Nephron (organoid): ENCODE results near the gene CDH13.

ENCODE experiments used
- H3K27ac Mint-ChIP-seq, 3 experiments: 2 replicates each; pipeline ENCODE4 v1.8.0; 2020; ENCODE audit warnings: mixed read lengths in 3 of 3, mild to moderate bottlenecking in 2 of 3, moderate library complexity in 1 of 3
- H3K27me3 Mint-ChIP-seq: 2 replicates; pipeline ENCODE4 v1.8.0; 2021; ENCODE audit warnings: low read depth, mild to moderate bottlenecking, moderate library complexity, mixed read lengths
- H3K36me3 Mint-ChIP-seq: 2 replicates; pipeline ENCODE4 v1.8.0; 2020; ENCODE audit warnings: low read depth, mixed read lengths
- H3K4me1 Mint-ChIP-seq: 2 replicates; pipeline ENCODE4 v1.8.0; 2020; ENCODE audit warnings: mixed read lengths
- H3K4me3 Mint-ChIP-seq, 3 experiments: 2 replicates each; pipeline ENCODE4 v1.8.0; 2020; ENCODE audit warnings: mild to moderate bottlenecking in 3 of 3, mixed read lengths in 3 of 3, moderate library complexity in 2 of 3
- H3K9me3 Mint-ChIP-seq: 2 replicates; pipeline ENCODE4 v1.8.0; 2020; ENCODE audit warnings: mixed read lengths
- TF ChIP-seq, protein P1 (sequence below), 3 experiments: fragments of 200-600 bp; sonication (generic); IDR thresholded peaks; one replicate each; pipeline ENCODE4 v1.5.0; 2021; ENCODE audit warnings: antibody characterized with exemption in 3 of 3; ENCODE audit not compliant: unreplicated experiment in 3 of 3

The CDH13 gene

DNA sequence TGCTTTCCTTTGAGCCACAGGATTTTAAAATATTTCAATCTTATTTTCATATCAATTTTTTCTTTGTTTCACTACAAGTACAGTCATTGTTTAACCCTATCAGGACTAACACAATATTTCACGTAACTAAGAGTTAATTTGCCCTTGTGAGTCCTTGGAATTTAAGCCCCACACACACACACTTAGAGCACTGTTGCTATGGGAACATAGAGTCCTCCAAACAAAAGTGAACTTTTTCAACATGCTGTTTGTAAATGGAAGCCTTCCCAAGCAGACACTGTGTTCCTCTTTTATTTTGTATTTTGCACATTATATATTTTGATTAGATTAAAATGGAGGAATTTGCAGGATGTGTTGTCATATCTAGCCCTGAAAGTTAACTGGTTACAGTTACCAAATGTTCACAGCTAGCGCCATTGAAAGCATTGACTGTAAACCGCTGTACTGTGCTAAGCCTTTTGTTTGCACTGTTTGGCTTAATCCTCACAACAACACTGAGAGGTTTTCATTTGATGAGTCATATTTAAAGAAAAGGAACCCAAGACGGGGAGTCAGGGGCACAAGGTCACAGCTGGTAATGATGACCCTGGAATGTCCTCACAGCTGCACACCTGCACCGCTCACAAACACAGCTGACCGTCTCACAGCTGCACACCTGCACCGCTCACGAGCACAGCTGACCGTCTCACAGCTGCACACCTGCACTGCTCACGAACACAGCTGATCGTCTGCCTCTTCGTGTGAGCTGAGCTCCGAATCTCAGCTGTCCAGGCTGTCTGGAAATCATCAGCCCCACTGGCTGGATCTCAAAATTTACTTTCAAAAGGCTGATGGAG lies 1187.3 kb downstream of the CDH13 start:
- no peaks in the 10 kb centered on the region for H3K27me3 Mint-ChIP-seq
- H3K9me3 Mint-ChIP-seq: no peaks in the 10 kb centered on the region
- peaks cover 31% of the 10 kb centered on the region for H3K4me1 Mint-ChIP-seq
- no peak overlapping the region for H3K4me3 Mint-ChIP-seq
- peak overlapping the region; percentile 35 to 47 (median 45) for H3K27ac Mint-ChIP-seq
- peaks cover 31% of the 10 kb centered on the region for H3K36me3 Mint-ChIP-seq
- TF ChIP-seq, protein P1, sequence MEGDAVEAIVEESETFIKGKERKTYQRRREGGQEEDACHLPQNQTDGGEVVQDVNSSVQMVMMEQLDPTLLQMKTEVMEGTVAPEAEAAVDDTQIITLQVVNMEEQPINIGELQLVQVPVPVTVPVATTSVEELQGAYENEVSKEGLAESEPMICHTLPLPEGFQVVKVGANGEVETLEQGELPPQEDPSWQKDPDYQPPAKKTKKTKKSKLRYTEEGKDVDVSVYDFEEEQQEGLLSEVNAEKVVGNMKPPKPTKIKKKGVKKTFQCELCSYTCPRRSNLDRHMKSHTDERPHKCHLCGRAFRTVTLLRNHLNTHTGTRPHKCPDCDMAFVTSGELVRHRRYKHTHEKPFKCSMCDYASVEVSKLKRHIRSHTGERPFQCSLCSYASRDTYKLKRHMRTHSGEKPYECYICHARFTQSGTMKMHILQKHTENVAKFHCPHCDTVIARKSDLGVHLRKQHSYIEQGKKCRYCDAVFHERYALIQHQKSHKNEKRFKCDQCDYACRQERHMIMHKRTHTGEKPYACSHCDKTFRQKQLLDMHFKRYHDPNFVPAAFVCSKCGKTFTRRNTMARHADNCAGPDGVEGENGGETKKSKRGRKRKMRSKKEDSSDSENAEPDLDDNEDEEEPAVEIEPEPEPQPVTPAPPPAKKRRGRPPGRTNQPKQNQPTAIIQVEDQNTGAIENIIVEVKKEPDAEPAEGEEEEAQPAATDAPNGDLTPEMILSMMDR (IDR thresholded peaks at IDR 0.05; ENCODE audit: unreplicated experiment in 3 of 3): no peak

DNA sequence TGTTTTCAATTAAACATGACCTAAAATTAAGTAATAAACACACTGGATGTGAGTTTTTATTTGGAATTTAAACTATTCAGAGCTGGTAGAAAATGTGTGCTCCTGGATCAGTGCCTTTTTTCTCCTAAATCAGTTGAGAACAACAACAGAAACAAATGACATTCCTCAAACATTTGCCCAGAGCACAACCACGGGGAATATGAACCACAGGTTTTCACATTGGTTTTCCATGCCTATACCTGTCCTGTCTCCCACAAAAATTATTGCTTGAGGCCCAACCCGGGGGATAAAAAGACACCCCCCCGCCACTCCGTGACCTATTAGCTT lies 1187.9 kb downstream of the CDH13 start:
- H3K36me3 Mint-ChIP-seq: peaks cover 28% of the 10 kb centered on the region
- no peaks in the 10 kb centered on the region for H3K9me3 Mint-ChIP-seq
- peak overlapping the region in 2 of 3 experiments; percentile 45 to 47 for H3K27ac Mint-ChIP-seq
- TF ChIP-seq, protein P1 (IDR thresholded peaks at IDR 0.05; ENCODE audit: unreplicated experiment in 3 of 3): no peak
- peaks cover 28% of the 10 kb centered on the region for H3K4me1 Mint-ChIP-seq
- H3K27me3 Mint-ChIP-seq: no peaks in the 10 kb centered on the region
- H3K4me3 Mint-ChIP-seq: no peak overlapping the region

DNA sequence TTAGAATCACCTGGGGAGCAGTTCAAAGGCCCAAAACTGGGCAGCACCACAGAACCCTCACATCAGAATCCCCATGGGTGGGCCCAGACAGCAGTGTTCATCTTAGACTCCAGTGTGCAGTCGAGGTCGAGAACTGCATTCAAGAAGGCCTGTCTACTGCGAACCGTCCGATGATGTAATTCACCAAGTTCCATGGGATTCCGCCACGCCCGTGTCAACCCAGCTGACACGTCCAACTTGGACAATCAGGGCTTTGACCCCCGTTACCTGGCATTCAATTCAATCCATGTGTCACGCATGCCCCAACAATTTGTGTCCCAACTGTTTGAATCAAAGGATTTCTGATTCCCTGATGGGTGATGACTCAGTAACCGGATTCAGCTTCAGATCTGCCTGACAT lies 1190.3 kb downstream of the CDH13 start:
- peaks cover 13% of the 10 kb centered on the region for H3K36me3 Mint-ChIP-seq

DNA sequence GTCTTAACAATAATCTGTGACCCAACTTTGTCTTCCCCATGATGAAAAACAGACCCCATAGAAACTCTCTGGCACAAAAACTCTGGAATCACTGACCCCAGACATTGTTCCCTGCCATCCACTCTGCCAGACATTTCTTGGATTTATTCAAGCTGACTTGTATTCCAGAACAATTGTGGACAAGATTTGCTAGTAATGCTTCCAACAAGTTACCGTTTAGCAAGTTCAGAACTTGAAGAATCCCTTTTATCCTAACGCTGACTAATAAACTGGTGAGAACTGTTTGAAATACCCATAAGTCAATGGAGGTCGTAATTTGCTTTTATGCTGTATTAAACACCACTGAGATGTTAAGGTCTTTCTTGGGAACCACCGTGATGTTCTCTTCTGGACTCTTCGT lies 1191.5 kb downstream of the CDH13 start:
- Mint-ChIP-seq H3K27me3 (peaks cover 6% of the 10 kb centered on the region), H3K36me3 (peaks cover under 1% of the 10 kb centered on the region), H3K9me3 (no peaks in the 10 kb centered on the region), H3K4me1 (peaks cover 16% of the 10 kb centered on the region), H3K4me3 (no peak overlapping the region), H3K27ac (peak overlapping the region in 1 of 3 experiments; percentile 54)
- TF ChIP-seq, protein P1 (IDR thresholded peaks at IDR 0.05; ENCODE audit: unreplicated experiment in 3 of 3): no peak

More for the DNA sequence above, 1190.3 kb downstream of the CDH13 start:
- Mint-ChIP-seq H3K4me1 (peaks cover 16% of the 10 kb centered on the region), H3K27ac (no peak overlapping the region), H3K4me3 (no peak overlapping the region), H3K27me3 (no peaks in the 10 kb centered on the region), H3K9me3 (no peaks in the 10 kb centered on the region)
- TF ChIP-seq, protein P1 (IDR thresholded peaks at IDR 0.05; ENCODE audit: unreplicated experiment in 3 of 3): no peak

DNA sequence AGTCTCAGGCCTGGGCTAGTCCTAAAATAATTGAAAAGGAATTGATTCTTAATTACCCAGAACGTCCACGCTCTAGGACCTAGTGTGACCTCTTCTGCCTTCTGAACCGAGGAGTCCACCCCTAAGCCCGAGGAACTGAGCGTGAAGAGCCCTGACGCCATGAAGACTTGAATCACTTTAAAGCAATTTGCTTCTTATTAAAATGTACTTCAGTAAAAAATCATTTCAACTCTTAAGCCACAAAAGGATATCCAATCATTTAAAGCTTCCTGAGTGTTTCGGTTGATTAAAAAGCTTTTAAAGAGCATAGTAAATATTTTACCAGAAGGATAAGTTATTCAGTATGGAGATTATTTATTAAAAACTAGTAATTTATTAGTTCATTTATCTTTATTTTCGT lies 1192.6 kb downstream of the CDH13 start:
- H3K36me3 Mint-ChIP-seq: no peaks in the 10 kb centered on the region
- H3K4me3 Mint-ChIP-seq: no peak overlapping the region
- peaks cover 7% of the 10 kb centered on the region for H3K4me1 Mint-ChIP-seq
- H3K27ac Mint-ChIP-seq: no peak overlapping the region
- H3K9me3 Mint-ChIP-seq: no peaks in the 10 kb centered on the region
- TF ChIP-seq, protein P1 (IDR thresholded peaks at IDR 0.05; ENCODE audit: unreplicated experiment in 3 of 3): no peak
- H3K27me3 Mint-ChIP-seq: peaks cover 6% of the 10 kb centered on the region
